Gastrocnemius medialis (tissue), 4 donors: Measurements from ENCODE around the gene RALGAPB. TPM values are rescaled to one million over a fixed set of nuclear protein-coding genes. Genes with fewer than 3 reads are reported as not detected.
A peak's percentile ranks its signal among the peaks of the same experiment; 100 is the strongest.

Experiments used
- ATAC-seq, 2 donors: fragments of 150-250 bp; one replicate each; pipeline ENCODE4 v1.9.1; 2016
- DNase-seq, 2 donors: peaks; one replicate each; pipeline ENCODE4 v3.0.0-alpha.2; 2019
- H3K27ac ChIP-seq, 4 donors: fragments of 200-600 bp; sonication (generic); 1 replicate in 1 of 4; 2 replicates in 3 of 4; pipeline ENCODE4 v1.5.1; 2016 to 2018; ENCODE audit warnings: mild to moderate bottlenecking in 2 of 4, moderate library complexity in 1 of 4
- H3K27me3 ChIP-seq, 3 donors: fragments of 200-600 bp; sonication (generic) in 2 of 3; 1 replicate in 1 of 3; 2 replicates in 2 of 3; pipeline versions ENCODE4 v1.5.1 to v1.6.0; 2016 to 2019; ENCODE audit warnings: mild to moderate bottlenecking in 1 of 3, moderate library complexity in 1 of 3
- H3K36me3 ChIP-seq, 2 donors: fragments of 200-600 bp; sonication (generic) in 1 of 2; one replicate each; pipeline ENCODE4 v1.5.1; 2017 to 2018
- H3K4me1 ChIP-seq, 2 donors: fragments of 200-600 bp; sonication (generic) in 1 of 2; one replicate each; pipeline ENCODE4 v1.5.1; 2016 to 2017; ENCODE audit warnings: mild to moderate bottlenecking in 2 of 2
- H3K4me3 ChIP-seq, 4 donors: fragments of 200-600 bp; sonication (generic) in 3 of 4; 1 replicate in 1 of 4; 2 replicates in 3 of 4; pipeline ENCODE4 v1.5.1; 2016 to 2019; ENCODE audit warnings: mild to moderate bottlenecking in 2 of 4
- H3K9me3 ChIP-seq, 3 donors: fragments of 200-600 bp; sonication (generic) in 2 of 3; 1 replicate in 1 of 3; 2 replicates in 2 of 3; pipeline ENCODE4 v1.5.1; 2016 to 2019
- POLR2A ChIP-seq, 2 donors: fragments of 450-650 bp; IDR thresholded peaks; one replicate each; pipeline ENCODE4 v1.6.1; 2017; ENCODE audit warnings: antibody characterized with exemption in 2 of 2, mild to moderate bottlenecking in 2 of 2, moderate library complexity in 2 of 2
- in situ Hi-C, 4 donors: fragments of 200-750 bp; cut with MboI; loops; one replicate each; pipeline versions ENCODE4 v1.15.0 to v1.8.0; 2017; ENCODE audit warnings: low sequenced_read_pairs in 4 of 4
- intact Hi-C: fragments of 100-400 bp; cut with DNase I; formaldehyde crosslinking; loops from one replicate; pipeline ENCODE4 v1.15.1; 2023; ENCODE audit warnings: low total_unique reads
- total RNA-seq, 4 donors: library from RNA; depleted of rRNA; stranded (reverse); fragments of >200 nt; gene quantifications; one replicate each; pipeline versions ENCODE4 v1.1.0 to v1.2.3, GENCODE V29; 2016
- TF ChIP-seq, protein P1 (sequence below), 5 experiments: fragments of 450-650 bp in 3 of 5; fragments of 200-600 bp in 2 of 5; sonication (generic) in 2 of 5; IDR thresholded peaks in 4 of 5; conservative IDR thresholded peaks in 1 of 5; 1 replicate in 4 of 5; 2 replicates in 1 of 5; pipeline ENCODE4 v1.5.1; 2016 to 2019; ENCODE audit warnings: antibody characterized with exemption in 5 of 5, mild to moderate bottlenecking in 3 of 5, moderate library complexity in 3 of 5

RALGAPB gene
- total RNA-seq, 4 donors from 2014 or later = 23.2 to 28.8 (median 26.0) TPM

DNA sequence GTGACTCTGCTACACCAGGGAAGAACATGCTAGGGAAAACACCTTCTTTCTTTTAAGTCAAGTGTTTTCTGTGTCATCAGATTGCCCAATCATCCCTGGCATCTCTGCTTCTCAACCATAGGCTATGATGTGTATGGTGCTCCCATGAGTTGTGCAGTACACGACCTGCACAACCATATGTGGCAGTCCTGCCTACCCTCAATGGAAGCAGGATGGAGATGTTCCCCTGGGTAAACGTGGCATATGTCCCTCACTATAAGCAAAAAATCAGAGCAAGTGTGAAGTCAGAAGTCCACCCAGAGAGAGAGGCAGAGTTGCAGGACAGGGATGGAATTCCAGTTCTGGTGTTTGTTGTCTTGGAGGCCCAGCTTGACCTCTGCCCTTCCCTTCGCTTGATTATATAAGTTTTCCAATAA is 27.3 kb upstream of the RALGAPB start:
- in situ Hi-C loops (loop anchor here in 1 of 4 donors (25.0 kb wide), 1 partner anchor 408 kb away; the partner anchor contains the start of genes RPRD1B and TTI1), intact Hi-C loops (no loop called here)
- DNase-seq (no peak), ATAC-seq (no peak)
- H3K36me3 ChIP-seq = peaks cover 0 to 18% of the 10 kb centered on the region in 2 donors
- peaks cover 7 to 12% of the 10 kb centered on the region in 2 donors for H3K4me1 ChIP-seq
- H3K27me3 ChIP-seq = no peaks in the 10 kb centered on the region
- H3K27ac ChIP-seq = no peak overlapping the region
- no peaks in the 10 kb centered on the region for H3K9me3 ChIP-seq
- no peak overlapping the region for H3K4me3 ChIP-seq
- no peak for TF ChIP-seq POLR2A (IDR thresholded peaks at IDR 0.05)
- TF ChIP-seq, protein P1, sequence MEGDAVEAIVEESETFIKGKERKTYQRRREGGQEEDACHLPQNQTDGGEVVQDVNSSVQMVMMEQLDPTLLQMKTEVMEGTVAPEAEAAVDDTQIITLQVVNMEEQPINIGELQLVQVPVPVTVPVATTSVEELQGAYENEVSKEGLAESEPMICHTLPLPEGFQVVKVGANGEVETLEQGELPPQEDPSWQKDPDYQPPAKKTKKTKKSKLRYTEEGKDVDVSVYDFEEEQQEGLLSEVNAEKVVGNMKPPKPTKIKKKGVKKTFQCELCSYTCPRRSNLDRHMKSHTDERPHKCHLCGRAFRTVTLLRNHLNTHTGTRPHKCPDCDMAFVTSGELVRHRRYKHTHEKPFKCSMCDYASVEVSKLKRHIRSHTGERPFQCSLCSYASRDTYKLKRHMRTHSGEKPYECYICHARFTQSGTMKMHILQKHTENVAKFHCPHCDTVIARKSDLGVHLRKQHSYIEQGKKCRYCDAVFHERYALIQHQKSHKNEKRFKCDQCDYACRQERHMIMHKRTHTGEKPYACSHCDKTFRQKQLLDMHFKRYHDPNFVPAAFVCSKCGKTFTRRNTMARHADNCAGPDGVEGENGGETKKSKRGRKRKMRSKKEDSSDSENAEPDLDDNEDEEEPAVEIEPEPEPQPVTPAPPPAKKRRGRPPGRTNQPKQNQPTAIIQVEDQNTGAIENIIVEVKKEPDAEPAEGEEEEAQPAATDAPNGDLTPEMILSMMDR (IDR thresholded peaks at IDR 0.05 in 4 of 5, conservative IDR thresholded peaks at IDR 0.05 in 1 of 5) = no peak

- Histone ChIP-seq H3K36me3 (peaks cover 0 to 22% of the 10 kb centered on the region in 2 donors), H3K4me1 (peaks cover 7 to 12% of the 10 kb centered on the region in 2 donors), H3K27me3 (no peaks in the 10 kb centered on the region), H3K27ac (peak overlapping the region in 2 of 4 donors; percentile 73 to 87), H3K9me3 (no peaks in the 10 kb centered on the region), H3K4me3 (peak overlapping the region; percentile 78 to 99 (median 86))
- no peak for TF ChIP-seq POLR2A (IDR thresholded peaks at IDR 0.05)
- TF ChIP-seq, protein P1 (IDR thresholded peaks at IDR 0.05 in 4 of 5, conservative IDR thresholded peaks at IDR 0.05 in 1 of 5) = no peak
- in situ Hi-C loops = loop anchor here in 1 of 4 donors (25.0 kb wide), 1 partner anchor 409 kb away; the partner anchor contains the start of genes RPRD1B and TTI1
- DNase-seq (no peak), ATAC-seq (no peak)
- intact Hi-C loops = loop anchor here (1.0 kb wide), 1 partner anchor 11 kb away; the partner anchor contains the start of gene SNHG17
These were observed 26.7 kb upstream of the RALGAPB start for GRCh38 chr20:38445901-38446425.

GRCh38 chr20:38446441-38447209 is 26.0 kb upstream of the RALGAPB start:
- H3K27me3 ChIP-seq = no peaks in the 10 kb centered on the region
- H3K9me3 ChIP-seq = no peaks in the 10 kb centered on the region
- DNase-seq = peak; percentile 66 to 81
- H3K4me1 ChIP-seq = peaks cover 7 to 12% of the 10 kb centered on the region in 2 donors
- intact Hi-C loops (loop anchor here (1.0 kb wide), 1 partner anchor 11 kb away; the partner anchor contains the start of gene SNHG17), in situ Hi-C loops (loop anchor here in 1 of 4 donors (25.0 kb wide), 1 partner anchor 409 kb away; the partner anchor contains the start of genes RPRD1B and TTI1)
- peak; percentile 52 to 72 for TF ChIP-seq POLR2A (IDR thresholded peaks at IDR 0.05)
- TF ChIP-seq, protein P1 (IDR thresholded peaks at IDR 0.05 in 4 of 5, conservative IDR thresholded peaks at IDR 0.05 in 1 of 5) = peak; percentile 80 to 93 (median 86)
- H3K36me3 ChIP-seq = peaks cover 0 to 22% of the 10 kb centered on the region in 2 donors
- peak overlapping the region; percentile 73 to 87 (median 80) for H3K27ac ChIP-seq
- peak; percentile 89 to 90 for ATAC-seq
- peak overlapping the region; percentile 78 to 99 (median 86) for H3K4me3 ChIP-seq

DNA sequence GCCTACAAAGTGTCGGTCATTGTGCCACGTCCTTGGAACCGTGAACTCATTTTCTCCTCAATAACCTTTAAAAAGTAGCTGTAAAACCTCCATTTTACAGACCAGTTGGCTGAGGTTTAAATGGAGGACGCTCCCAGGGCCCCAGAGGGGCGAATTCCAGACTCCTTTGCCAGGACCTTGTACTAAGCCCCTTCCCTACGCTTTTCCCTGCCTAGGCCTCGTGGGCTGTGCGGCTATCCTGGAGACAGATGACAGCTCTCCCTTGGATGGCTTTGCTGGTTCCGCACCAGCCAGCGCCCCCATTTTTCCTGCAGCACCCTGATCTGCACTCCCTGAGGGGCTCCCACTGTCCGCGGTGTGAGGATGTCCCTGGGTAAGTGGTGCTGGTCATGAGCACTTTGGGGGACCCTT is 25.4 kb upstream of the RALGAPB start:
- no peaks in the 10 kb centered on the region for H3K9me3 ChIP-seq
- H3K36me3 ChIP-seq = peaks cover 0 to 22% of the 10 kb centered on the region in 2 donors
- ATAC-seq = no peak
- in situ Hi-C loops (loop anchor here in 1 of 4 donors (25.0 kb wide), 1 partner anchor 410 kb away; the partner anchor contains the start of genes RPRD1B and TTI1), intact Hi-C loops (no loop called here)
- TF ChIP-seq, protein P1 (IDR thresholded peaks at IDR 0.05 in 4 of 5, conservative IDR thresholded peaks at IDR 0.05 in 1 of 5) = no peak
- TF ChIP-seq POLR2A (IDR thresholded peaks at IDR 0.05) = no peak
- peak overlapping the region; percentile 78 to 99 (median 86) for H3K4me3 ChIP-seq
- peaks cover 7 to 12% of the 10 kb centered on the region in 2 donors for H3K4me1 ChIP-seq
- H3K27me3 ChIP-seq = no peaks in the 10 kb centered on the region
- no peak for DNase-seq
- H3K27ac ChIP-seq = peak overlapping the region; percentile 73 to 87 (median 80)
